ENCODE results near the gene TRIM33. TPM values are rescaled to one million over a fixed set of nuclear protein-coding genes. Genes with fewer than 3 reads are reported as not detected.
"Not testable (repeated sequence)": the region's sequence is repeated elsewhere in the genome, so short reads cannot be mapped to it uniquely, and the experiment has no call there.

Gene TRIM33
- polyA plus RNA-seq, 1 experiment = 12.2 TPM

GRCh38 chr1:114485286-114485685 lies 25.7 kb downstream of the TRIM33 start:
- POLR2A ChIA-PET = interaction anchor here (0.5 kb wide), 1 partner anchor 49 kb away, joined by 3 read pairs; no protein-coding TSS in a partner anchor
- DNase-seq (ENCODE audit: low read depth) = no peak
- no peak overlapping the region for H3K4me3 ChIP-seq (ENCODE audit: low read depth, low read length)
- TF ChIP-seq CTCF (IDR thresholded peaks at IDR 0.05; ENCODE audit: insufficient read depth, low read depth, low read length) = no peak
- H3K36me3 ChIP-seq (ENCODE audit: control insufficient read depth, insufficient read depth, low read length) = no peaks in the 10 kb centered on the region
- CTCF ChIA-PET = no interaction called here
- no peaks in the 10 kb centered on the region for H3K27me3 ChIP-seq (ENCODE audit: control insufficient read depth, insufficient read depth, low read length)

GRCh38 chr1:114482585-114482984 lies 28.4 kb downstream of the TRIM33 start:
- no peak for DNase-seq (ENCODE audit: low read depth)
- no peak overlapping the region for H3K4me3 ChIP-seq (ENCODE audit: low read depth, low read length)
- ChIA-PET CTCF (no interaction called here), POLR2A (no interaction called here)
- no peaks in the 10 kb centered on the region for H3K36me3 ChIP-seq (ENCODE audit: control insufficient read depth, insufficient read depth, low read length)
- no peak for TF ChIP-seq CTCF (IDR thresholded peaks at IDR 0.05; ENCODE audit: insufficient read depth, low read depth, low read length)
- H3K27me3 ChIP-seq (ENCODE audit: control insufficient read depth, insufficient read depth, low read length) = no peaks in the 10 kb centered on the region

DNA sequence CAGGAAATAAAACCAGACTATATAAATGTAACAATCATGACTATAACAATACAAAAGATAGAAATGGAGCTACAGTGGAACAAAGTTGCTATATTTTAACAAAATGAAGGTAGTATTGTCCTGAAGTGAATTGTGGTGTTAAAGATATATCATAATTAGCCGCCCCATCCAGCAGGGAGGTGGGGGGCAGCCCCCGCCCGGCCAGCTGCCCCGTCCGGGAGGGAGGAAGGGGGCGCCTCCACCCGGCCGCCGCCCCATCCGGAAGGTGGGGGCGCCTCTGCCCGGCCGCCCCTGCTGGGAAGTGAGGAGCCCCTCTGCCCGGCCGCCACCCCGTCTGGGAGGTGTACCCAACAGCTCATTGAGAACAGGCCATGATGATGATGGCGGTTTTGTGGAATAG lies 31.4 kb downstream of the TRIM33 start:
- POLR2A ChIA-PET; DNase-seq (ENCODE audit: low read depth); H3K27me3 ChIP-seq (ENCODE audit: control insufficient read depth, insufficient read depth, low read length); CTCF ChIA-PET; H3K36me3 ChIP-seq (ENCODE audit: control insufficient read depth, insufficient read depth, low read length); H3K4me3 ChIP-seq (ENCODE audit: low read depth, low read length): not testable (repeated sequence)

DNA sequence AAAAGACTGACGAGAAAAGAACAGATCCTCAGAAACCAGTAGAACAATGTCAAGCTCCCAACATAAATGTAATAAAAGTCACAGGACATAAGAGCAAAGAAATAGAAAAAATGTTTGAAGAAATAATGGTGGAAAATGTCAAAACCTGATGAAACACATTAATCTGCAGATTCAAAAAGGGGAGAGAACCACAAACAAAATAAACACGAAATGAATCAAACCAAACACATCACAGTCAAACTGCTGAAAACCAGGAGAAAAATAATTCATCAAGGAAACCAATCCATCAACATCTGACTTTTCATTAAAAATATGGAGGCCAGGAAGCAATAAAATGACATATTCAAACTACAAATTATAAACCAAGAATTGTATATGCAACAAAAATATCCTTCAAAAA lies 31.9 kb downstream of the TRIM33 start:
- no peak for TF ChIP-seq CTCF (IDR thresholded peaks at IDR 0.05; ENCODE audit: insufficient read depth, low read depth, low read length)
- Histone ChIP-seq H3K36me3 (ENCODE audit: control insufficient read depth, insufficient read depth, low read length) (no peaks in the 10 kb centered on the region), H3K4me3 (ENCODE audit: low read depth, low read length) (no peak overlapping the region), H3K27me3 (ENCODE audit: control insufficient read depth, insufficient read depth, low read length) (no peaks in the 10 kb centered on the region)
- POLR2A ChIA-PET = no interaction called here
- CTCF ChIA-PET = no interaction called here
- no peak for DNase-seq (ENCODE audit: low read depth)

GRCh38 chr1:114473796-114474195 lies 37.2 kb downstream of the TRIM33 start:
- no peaks in the 10 kb centered on the region for H3K27me3 ChIP-seq (ENCODE audit: control insufficient read depth, insufficient read depth, low read length)
- DNase-seq (ENCODE audit: low read depth) = no peak
- no peak for TF ChIP-seq CTCF (IDR thresholded peaks at IDR 0.05; ENCODE audit: insufficient read depth, low read depth, low read length)
- no peaks in the 10 kb centered on the region; the same call in 1 of the 2 replicates for H3K36me3 ChIP-seq (ENCODE audit: control insufficient read depth, insufficient read depth, low read length)
- ChIA-PET CTCF (no interaction called here), POLR2A (no interaction called here)
- no peak overlapping the region for H3K4me3 ChIP-seq (ENCODE audit: low read depth, low read length)

- H3K4me3 ChIP-seq (ENCODE audit: low read depth, low read length) = no peak overlapping the region
- POLR2A ChIA-PET = no interaction called here
- CTCF ChIA-PET = no interaction called here
- no peak for TF ChIP-seq CTCF (IDR thresholded peaks at IDR 0.05; ENCODE audit: insufficient read depth, low read depth, low read length)
- H3K27me3 ChIP-seq (ENCODE audit: control insufficient read depth, insufficient read depth, low read length) = no peaks in the 10 kb centered on the region
- DNase-seq (ENCODE audit: low read depth) = no peak
- H3K36me3 ChIP-seq (ENCODE audit: control insufficient read depth, insufficient read depth, low read length) = no peaks in the 10 kb centered on the region; the same call in 1 of the 2 replicates
Measured at GRCh38 chr1:114472408-114472807, 38.6 kb downstream of the TRIM33 start.
